Smooth muscle cell (in vitro differentiated cells): Measurements from ENCODE around the gene FNIP2. TPM values are rescaled to one million over a fixed set of nuclear protein-coding genes. Genes with fewer than 3 reads are reported as not detected.

Experiments
- DNase-seq: peaks from one replicate; lab custom pipeline; 2025; ENCODE audit not compliant: unreplicated experiment; lab: John Stamatoyannopoulos, UW
- H2AFZ ChIP-seq: fragments of 200-600 bp; sonication (generic); 2 replicates; pipeline ENCODE4 v1.6.0; 2016; ENCODE audit warnings: antibody characterized with exemption, low read depth, mild to moderate bottlenecking
- H3F3A ChIP-seq: fragments of 200-600 bp; sonication (generic); 2 replicates; pipeline ENCODE4 v1.6.0; 2017; ENCODE audit warnings: antibody characterized with exemption, low read depth
- H3K27ac ChIP-seq: fragments of 200-600 bp; sonication (generic); 2 replicates; pipeline ENCODE4 v1.5.1; 2016; ENCODE audit warnings: low read depth, mild to moderate bottlenecking
- H3K27me3 ChIP-seq: fragments of 200-600 bp; sonication (generic); 2 replicates; pipeline ENCODE4 v1.6.1; 2016; ENCODE audit warnings: low read depth, mild to moderate bottlenecking
- H3K36me3 ChIP-seq: fragments of 200-600 bp; sonication (generic); 2 replicates; pipeline ENCODE4 v1.5.1; 2016; ENCODE audit warnings: low read depth
- H3K4me1 ChIP-seq: fragments of 200-600 bp; sonication (generic); 2 replicates; pipeline ENCODE4 v1.5.1; 2016; ENCODE audit warnings: low read depth
- H3K4me2 ChIP-seq: fragments of 200-600 bp; sonication (generic); 2 replicates; pipeline ENCODE4 v1.6.0; 2016; ENCODE audit warnings: mild to moderate bottlenecking
- H3K4me3 ChIP-seq: fragments of 200-600 bp; sonication (generic); 2 replicates; pipeline ENCODE4 v1.5.1; 2016; ENCODE audit warnings: mild to moderate bottlenecking
- H3K79me2 ChIP-seq: fragments of 200-600 bp; sonication (generic); 2 replicates; pipeline ENCODE4 v1.6.0; 2016; ENCODE audit warnings: low read depth, mild to moderate bottlenecking
- H3K9ac ChIP-seq: fragments of 200-600 bp; sonication (generic); 2 replicates; pipeline ENCODE4 v1.6.0; 2016; ENCODE audit warnings: low read depth
- H3K9me3 ChIP-seq: fragments of 200-600 bp; sonication (generic); replicated peaks from 2 replicates; pipeline ENCODE4 v1.5.1; 2016; ENCODE audit warnings: low read depth
- H4K20me1 ChIP-seq: fragments of 200-600 bp; sonication (generic); 2 replicates; pipeline ENCODE4 v1.6.0; 2016; ENCODE audit warnings: low read depth
- WGBS: methylation state at CpG from one replicate; pipeline ENCODE4 v1.1.7; 2016; ENCODE audit warnings: low lambda C conversion rate; 5-methylcytosine and 5-hydroxymethylcytosine counted together
- polyA plus RNA-seq: library from polyadenylated mRNA; unstranded; fragments of >200 nt; fragmentation: Nextera tagmentation; extraction: Ambion mirVana; gene quantifications from 2 replicates; pipeline ENCODE4 v1.2.1, GENCODE V29; 2016
- total RNA-seq: library from RNA; depleted of rRNA; stranded (reverse); fragments of >200 nt; gene quantifications from 2 replicates; pipeline ENCODE4 v1.2.3, GENCODE V29; 2014
- TF ChIP-seq, protein P1 (sequence below): fragments of 200-600 bp; sonication (generic); IDR thresholded peaks from 2 replicates; pipeline ENCODE4 v1.5.1; 2017; ENCODE audit warnings: borderline replicate concordance, mild to moderate bottlenecking, antibody characterized with exemption; ENCODE audit not compliant: insufficient read depth, poor library complexity, severe bottlenecking

FNIP2 gene
- total and polyA plus RNA-seq, 2 experiments from 2014 or later: 10.4 to 36.3 TPM

DNA sequence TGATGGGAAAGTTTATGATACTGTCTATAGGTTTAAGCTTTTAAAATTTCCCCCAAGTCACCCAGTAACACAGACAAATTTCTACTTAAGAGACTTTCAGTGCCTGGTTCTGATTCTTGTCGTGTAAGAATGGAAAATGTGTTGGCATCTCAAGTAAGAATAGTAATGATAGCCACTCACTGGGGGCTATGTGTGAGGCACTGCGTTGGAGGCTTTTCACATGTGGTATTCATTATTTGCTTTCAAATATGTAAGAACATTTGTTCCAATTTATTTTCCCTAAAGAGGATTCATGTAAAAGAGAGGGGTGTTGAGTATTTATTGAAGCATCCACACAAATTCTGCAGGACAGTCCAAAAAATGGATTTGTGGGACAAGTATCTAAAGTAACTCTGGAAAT lies 143.6 kb downstream of the FNIP2 start:
- H3K27ac ChIP-seq: no peak overlapping the region
- DNase-seq: no peak
- no peak overlapping the region for H3K4me3 ChIP-seq
- H3K79me2 ChIP-seq: no peaks in the 10 kb centered on the region
- H3K9ac ChIP-seq: no peak overlapping the region
- no peaks in the 10 kb centered on the region for H3K27me3 ChIP-seq
- 65% methylated on average over 2 of the region's 2 CpGs for WGBS
- no peaks in the 10 kb centered on the region for H3K36me3 ChIP-seq
- no peaks in the 10 kb centered on the region for H3F3A ChIP-seq
- H2AFZ ChIP-seq: no peak overlapping the region
- H3K4me2 ChIP-seq: no peak overlapping the region
- no peaks in the 10 kb centered on the region for H4K20me1 ChIP-seq
- no peaks in the 10 kb centered on the region for H3K9me3 ChIP-seq
- TF ChIP-seq, protein P1, sequence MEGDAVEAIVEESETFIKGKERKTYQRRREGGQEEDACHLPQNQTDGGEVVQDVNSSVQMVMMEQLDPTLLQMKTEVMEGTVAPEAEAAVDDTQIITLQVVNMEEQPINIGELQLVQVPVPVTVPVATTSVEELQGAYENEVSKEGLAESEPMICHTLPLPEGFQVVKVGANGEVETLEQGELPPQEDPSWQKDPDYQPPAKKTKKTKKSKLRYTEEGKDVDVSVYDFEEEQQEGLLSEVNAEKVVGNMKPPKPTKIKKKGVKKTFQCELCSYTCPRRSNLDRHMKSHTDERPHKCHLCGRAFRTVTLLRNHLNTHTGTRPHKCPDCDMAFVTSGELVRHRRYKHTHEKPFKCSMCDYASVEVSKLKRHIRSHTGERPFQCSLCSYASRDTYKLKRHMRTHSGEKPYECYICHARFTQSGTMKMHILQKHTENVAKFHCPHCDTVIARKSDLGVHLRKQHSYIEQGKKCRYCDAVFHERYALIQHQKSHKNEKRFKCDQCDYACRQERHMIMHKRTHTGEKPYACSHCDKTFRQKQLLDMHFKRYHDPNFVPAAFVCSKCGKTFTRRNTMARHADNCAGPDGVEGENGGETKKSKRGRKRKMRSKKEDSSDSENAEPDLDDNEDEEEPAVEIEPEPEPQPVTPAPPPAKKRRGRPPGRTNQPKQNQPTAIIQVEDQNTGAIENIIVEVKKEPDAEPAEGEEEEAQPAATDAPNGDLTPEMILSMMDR: no peak
- H3K4me1 ChIP-seq: peaks cover 5% of the 10 kb centered on the region

- Histone ChIP-seq H4K20me1 (no peaks in the 10 kb centered on the region), H2AFZ (no peak overlapping the region), H3K9ac (no peak overlapping the region), H3K4me2 (no peak overlapping the region), H3K4me1 (peaks cover 5% of the 10 kb centered on the region), H3K4me3 (no peak overlapping the region), H3K36me3 (no peaks in the 10 kb centered on the region), H3K27ac (no peak overlapping the region), H3K27me3 (no peaks in the 10 kb centered on the region), H3K79me2 (no peaks in the 10 kb centered on the region), H3K9me3 (no peaks in the 10 kb centered on the region), H3F3A (no peaks in the 10 kb centered on the region)
- TF ChIP-seq, protein P1: no peak
- WGBS: 75% methylated on average over 6 of the region's 6 CpGs
- no peak for DNase-seq
Measured at GRCh38 chr4:158912806-158913205, 144.0 kb downstream of the FNIP2 start.

DNA sequence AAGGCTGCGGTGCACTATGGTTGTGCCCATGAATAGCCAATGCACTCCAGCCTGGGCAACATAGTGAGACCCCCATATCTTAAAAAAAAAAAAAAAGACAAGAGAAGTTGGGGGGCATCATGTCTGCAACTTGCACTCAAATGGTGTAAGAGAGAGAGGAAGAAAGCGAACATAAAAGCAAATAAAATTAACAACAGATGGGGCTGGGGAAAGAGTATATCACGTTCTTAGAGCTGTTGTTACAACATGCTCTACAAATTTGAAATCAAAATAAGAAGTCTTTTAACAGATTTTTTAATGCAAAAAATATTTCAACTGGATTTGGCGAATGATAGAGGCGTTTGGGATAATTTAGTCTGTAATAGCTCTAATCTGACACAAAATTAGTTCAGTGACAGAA lies 144.9 kb downstream of the FNIP2 start:
- Histone ChIP-seq H3K4me1 (peaks cover 5% of the 10 kb centered on the region), H3K27me3 (no peaks in the 10 kb centered on the region), H3K9ac (no peak overlapping the region), H3K9me3 (no peaks in the 10 kb centered on the region), H3K79me2 (no peaks in the 10 kb centered on the region), H3K4me2 (no peak overlapping the region), H3F3A (no peaks in the 10 kb centered on the region), H2AFZ (no peak overlapping the region), H3K36me3 (no peaks in the 10 kb centered on the region), H3K4me3 (no peak overlapping the region), H4K20me1 (no peaks in the 10 kb centered on the region), H3K27ac (peak overlapping the region; percentile 7)
- WGBS: 84% methylated on average over 5 of the region's 5 CpGs
- DNase-seq: no peak
- TF ChIP-seq, protein P1: no peak

GRCh38 chr4:158914218-158914617 lies 145.4 kb downstream of the FNIP2 start:
- H3K9me3 ChIP-seq: no peaks in the 10 kb centered on the region
- H3K36me3 ChIP-seq: no peaks in the 10 kb centered on the region
- H3K4me1 ChIP-seq: peaks cover 5% of the 10 kb centered on the region
- DNase-seq: no peak
- TF ChIP-seq, protein P1: no peak
- H2AFZ ChIP-seq: no peak overlapping the region
- H3K79me2 ChIP-seq: no peaks in the 10 kb centered on the region
- no peaks in the 10 kb centered on the region for H3F3A ChIP-seq
- no peak overlapping the region for H3K9ac ChIP-seq
- H3K27ac ChIP-seq: peak overlapping the region; percentile 7
- WGBS: 68% methylated on average over 5 of the region's 5 CpGs
- no peaks in the 10 kb centered on the region for H3K27me3 ChIP-seq
- H3K4me3 ChIP-seq: no peak overlapping the region
- no peak overlapping the region for H3K4me2 ChIP-seq
- H4K20me1 ChIP-seq: no peaks in the 10 kb centered on the region
